Measurements from ENCODE around the gene CLIP2.

GRCh38 chr7:74290981-74291441 lies 1.8 kb downstream of the CLIP2 start:
- TF ChIP-seq CTCF (IDR thresholded peaks at IDR 0.05) (no peak), POLR2A (IDR thresholded peaks at IDR 0.05; ENCODE audit: low read depth) (no peak), POLR2AphosphoS5 (IDR thresholded peaks at IDR 0.05) (no peak), EP300 (IDR thresholded peaks at IDR 0.05) (no peak)

All from esophagus muscularis mucosa (tissue), 4 donors.